Measurements from ENCODE around the gene D2HGDH. TPM values are rescaled to one million over a fixed set of nuclear protein-coding genes. Genes with fewer than 3 reads are reported as not detected.

The D2HGDH gene
- total and polyA plus RNA-seq, 2 of the 13 experiments (the other 11 are each of a cell fraction or from before 2014, with no cell fraction given) = 19.2 to 20.3 TPM

DNA sequence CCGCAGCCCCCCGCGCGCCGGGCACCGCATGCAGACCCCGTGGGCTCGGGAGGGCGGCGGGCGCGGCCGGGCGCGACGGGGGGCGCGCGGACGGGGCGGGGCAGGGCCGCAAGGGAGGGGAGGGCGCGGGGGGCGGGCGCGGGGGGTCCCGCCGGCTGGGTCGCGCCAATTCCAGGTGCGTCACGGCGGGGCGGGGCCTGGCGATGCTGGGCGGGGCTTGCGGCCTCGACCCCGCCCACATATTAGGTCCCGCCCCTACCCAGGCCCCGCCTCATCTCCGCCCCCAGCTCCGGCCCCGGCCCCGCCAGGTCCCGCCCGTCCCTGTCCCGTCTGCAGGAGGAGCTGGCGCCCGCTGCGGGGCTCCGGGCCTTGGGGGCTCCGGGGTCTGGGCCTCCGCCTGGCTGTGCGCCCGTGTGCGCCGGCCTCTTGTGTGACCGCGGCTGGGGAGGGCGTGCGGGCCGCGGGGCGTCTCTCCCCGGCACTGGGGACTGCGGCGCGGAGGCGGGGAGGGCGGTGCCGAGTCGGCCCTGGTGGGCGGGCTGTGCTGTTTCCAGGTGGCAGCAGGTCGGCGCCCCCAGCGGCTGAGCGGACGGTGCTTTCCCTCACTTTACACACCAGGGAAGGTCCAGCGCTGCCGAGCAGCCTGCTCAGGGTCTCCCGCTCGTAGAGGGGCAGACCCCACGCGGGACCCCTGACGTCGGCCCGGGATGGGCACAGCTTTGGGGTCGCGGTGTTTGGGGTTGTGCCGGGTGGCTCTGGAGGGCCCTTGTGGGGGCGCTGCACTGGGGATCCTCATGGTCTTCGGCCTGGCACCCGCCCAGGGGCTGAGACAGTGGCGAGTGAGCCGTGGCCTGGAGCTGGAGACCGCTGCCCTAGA, 32.0 kb upstream of the D2HGDH start (continued):
- TF ChIP-seq SMYD3 (CRISPR knock-in tag; IDR thresholded peaks at IDR 0.05) (peak; percentile 40; the same call in 1 of the 2 replicates), ZBTB26 (CRISPR knock-in tag; IDR thresholded peaks at IDR 0.05; ENCODE audit: borderline replicate concordance) (peak; percentile 60), PTBP1 (IDR thresholded peaks at IDR 0.05; ENCODE audit: low read depth, low read length, poor library complexity, severe bottlenecking) (peak; percentile 21), NFKBIZ (CRISPR knock-in tag; IDR thresholded peaks at IDR 0.05) (no peak; the same call in 1 of the 2 replicates), ARID2 (CRISPR knock-in tag; IDR thresholded peaks at IDR 0.05; ENCODE audit: borderline replicate concordance) (0 out of 2 replicates have a peak, but pooled peaks have one; percentile 21), RERE (CRISPR knock-in tag; IDR thresholded peaks at IDR 0.05; ENCODE audit: low read depth) (0 out of 2 replicates have a peak, but pooled peaks have one; percentile 28), PAX8 (CRISPR knock-in tag; IDR thresholded peaks at IDR 0.05; ENCODE audit: borderline replicate concordance) (peak; percentile 49; the same call in 1 of the 2 replicates), SETDB1 (CRISPR knock-in tag; IDR thresholded peaks at IDR 0.05; ENCODE audit: borderline replicate concordance) (peak; percentile 72; the same call in 1 of the 2 replicates), ZNF513 (CRISPR knock-in tag; conservative IDR thresholded peaks at IDR 0.05) (no peak), TIGD3 (CRISPR knock-in tag; IDR thresholded peaks at IDR 0.05; ENCODE audit: borderline replicate concordance) (no peak), NR2F6 (IDR thresholded peaks at IDR 0.05) (no peak), NR2F6 (CRISPR knock-in tag; IDR thresholded peaks at IDR 0.05) (peak; percentile 48; the same call in 1 of the 2 replicates), ZNF3 (CRISPR knock-in tag; IDR thresholded peaks at IDR 0.05) (no peak), SP2 (CRISPR knock-in tag; IDR thresholded peaks at IDR 0.05) (no peak), CREBL2 (CRISPR knock-in tag; IDR thresholded peaks at IDR 0.05; ENCODE audit: borderline replicate concordance) (peak; percentile 2; the same call in 1 of the 2 replicates)
- TF ChIP-seq, protein P1, sequence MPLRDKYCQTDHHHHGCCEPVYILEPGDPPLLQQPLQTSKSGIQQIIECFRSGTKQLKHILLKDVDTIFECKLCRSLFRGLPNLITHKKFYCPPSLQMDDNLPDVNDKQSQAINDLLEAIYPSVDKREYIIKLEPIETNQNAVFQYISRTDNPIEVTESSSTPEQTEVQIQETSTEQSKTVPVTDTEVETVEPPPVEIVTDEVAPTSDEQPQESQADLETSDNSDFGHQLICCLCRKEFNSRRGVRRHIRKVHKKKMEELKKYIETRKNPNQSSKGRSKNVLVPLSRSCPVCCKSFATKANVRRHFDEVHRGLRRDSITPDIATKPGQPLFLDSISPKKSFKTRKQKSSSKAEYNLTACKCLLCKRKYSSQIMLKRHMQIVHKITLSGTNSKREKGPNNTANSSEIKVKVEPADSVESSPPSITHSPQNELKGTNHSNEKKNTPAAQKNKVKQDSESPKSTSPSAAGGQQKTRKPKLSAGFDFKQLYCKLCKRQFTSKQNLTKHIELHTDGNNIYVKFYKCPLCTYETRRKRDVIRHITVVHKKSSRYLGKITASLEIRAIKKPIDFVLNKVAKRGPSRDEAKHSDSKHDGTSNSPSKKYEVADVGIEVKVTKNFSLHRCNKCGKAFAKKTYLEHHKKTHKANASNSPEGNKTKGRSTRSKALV (CRISPR knock-in tag; IDR thresholded peaks at IDR 0.05) = no peak

Measured in HepG2 (cell line).